Activated CD4-positive, alpha-beta T cell treated with anti-CD3 and anti-CD28 coated beads for 24 hours (primary cell): ENCODE measurements around the gene FAT1.

ENCODE experiments used
- DNase-seq, 2 donors: peaks; one replicate each; pipeline ENCODE4 v3.0.0-alpha.2; 2020; ENCODE audit warnings: low read depth in 2 of 2

The FAT1 gene

GRCh38 chr4:186755550-186756519, 32.2 kb upstream of the FAT1 start:
- no peak for DNase-seq

GRCh38 chr4:186754976-186755375, 31.3 kb upstream of the FAT1 start:
- no peak for DNase-seq

DNA sequence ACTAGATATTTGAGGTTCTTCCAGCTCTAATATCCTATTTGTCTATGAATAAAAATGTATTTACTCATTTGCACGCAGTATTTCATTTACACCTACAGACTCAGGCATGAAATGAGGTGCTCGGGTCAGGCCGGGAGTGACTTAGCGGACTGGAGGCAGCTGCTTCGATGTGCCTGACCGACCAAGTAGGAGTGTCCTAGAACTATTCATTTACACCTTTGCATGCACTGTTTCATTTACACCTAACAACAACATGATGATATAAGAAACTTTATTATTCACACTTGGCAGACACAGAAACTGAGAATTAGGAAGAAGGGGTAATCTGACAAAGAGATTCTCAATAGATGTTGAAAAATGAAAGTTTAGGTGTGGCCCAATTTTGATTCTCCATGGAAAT, 28.7 kb upstream of the FAT1 start:
- no peak for DNase-seq

- no peak for DNase-seq
Observed at GRCh38 chr4:186749611-186750281, 26.1 kb upstream of the FAT1 start.

DNA sequence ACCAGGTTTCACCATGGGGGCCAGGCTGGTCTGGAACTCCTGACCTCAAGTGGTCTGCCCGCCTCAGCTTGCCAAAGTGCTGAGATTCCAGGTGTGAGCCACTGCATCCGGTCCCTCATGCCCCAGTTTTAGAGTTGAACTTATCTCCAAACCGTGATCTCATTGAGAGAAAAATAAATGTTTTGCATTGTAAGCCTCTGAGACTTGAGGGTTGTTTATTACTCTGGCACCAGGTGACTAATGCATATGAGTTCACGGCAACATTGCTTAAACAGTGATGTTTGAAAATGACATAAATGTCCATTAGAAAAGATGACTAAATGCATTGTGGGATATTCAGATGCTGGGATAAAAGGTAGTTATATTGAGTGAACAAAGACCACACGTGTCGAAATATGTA, 22.9 kb upstream of the FAT1 start:
- no peak for DNase-seq

GRCh38 chr4:186743261-186743660, 19.6 kb upstream of the FAT1 start:
- DNase-seq = no peak

- DNase-seq = no peak
Observed at GRCh38 chr4:186740822-186741221, 17.2 kb upstream of the FAT1 start.

DNA sequence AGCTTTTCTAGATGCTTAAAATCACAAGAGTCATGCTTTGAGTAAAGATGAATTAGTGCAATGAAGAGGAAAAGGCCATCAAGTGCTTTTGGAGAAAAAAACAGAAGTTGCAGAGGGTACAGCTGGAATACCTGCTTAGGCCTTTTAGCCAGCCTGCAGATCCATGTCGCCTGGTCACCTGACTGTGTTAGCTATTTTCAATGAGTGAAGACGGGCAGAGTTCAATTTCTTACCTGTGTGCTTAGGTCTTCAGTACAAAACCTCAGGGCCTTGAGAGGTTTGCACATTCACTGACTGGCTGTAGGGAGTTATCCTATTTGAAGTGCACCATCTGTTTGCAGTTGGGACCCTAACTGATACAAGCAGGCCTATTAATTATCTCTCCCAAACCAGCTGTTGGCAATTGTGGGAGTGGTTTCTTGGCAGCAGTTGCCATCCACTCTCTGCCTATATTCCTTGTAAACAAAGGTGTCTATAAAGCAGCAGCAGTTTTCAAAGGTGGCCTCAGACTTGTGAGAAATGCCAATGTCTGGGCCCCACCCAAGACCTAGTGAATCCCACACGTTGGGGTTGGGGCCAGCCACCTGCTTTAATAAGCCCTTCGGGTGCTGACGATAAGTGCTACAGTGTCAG, 16.3 kb upstream of the FAT1 start:
- DNase-seq = no peak

DNA sequence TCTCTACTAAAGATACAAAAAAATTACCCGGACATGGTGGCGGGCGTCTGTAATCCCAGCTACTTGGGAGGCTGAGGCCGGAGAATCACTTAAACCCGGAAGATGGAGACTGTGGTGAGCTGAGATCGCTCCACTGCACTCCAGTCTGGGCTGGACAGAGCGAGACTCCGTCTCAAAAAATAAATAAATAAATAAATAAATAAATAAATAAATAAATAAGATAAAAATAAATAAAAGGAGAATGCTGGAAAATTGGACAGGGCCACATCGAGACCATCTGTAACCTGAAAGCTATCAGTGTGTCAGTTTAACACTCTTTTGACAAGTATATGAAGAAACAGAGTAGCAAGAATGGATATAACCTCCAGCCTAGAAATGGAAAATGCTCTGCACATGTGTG, 15.7 kb upstream of the FAT1 start:
- DNase-seq = no peak

GRCh38 chr4:186738421-186738820, 14.8 kb upstream of the FAT1 start:
- no peak for DNase-seq

DNA sequence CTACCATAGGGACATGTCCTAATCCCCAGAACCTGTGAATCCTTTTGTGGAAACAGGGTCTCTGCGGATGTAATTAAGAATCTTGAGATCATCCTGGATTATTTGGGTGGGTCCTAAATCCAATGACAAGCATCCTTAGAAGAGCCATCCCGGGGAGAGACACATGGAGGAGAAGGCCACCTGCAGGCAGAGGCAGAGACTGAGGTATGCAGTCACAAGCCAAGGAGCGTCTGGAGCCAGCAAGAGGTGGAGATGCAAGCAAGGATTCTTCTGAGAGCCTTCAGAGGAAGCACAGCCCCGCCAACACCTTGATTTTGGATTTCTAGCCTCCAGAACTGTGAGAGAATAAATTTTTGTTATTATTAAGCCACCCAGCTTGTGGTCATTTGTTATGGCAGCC, 13.8 kb upstream of the FAT1 start:
- DNase-seq = no peak

DNA sequence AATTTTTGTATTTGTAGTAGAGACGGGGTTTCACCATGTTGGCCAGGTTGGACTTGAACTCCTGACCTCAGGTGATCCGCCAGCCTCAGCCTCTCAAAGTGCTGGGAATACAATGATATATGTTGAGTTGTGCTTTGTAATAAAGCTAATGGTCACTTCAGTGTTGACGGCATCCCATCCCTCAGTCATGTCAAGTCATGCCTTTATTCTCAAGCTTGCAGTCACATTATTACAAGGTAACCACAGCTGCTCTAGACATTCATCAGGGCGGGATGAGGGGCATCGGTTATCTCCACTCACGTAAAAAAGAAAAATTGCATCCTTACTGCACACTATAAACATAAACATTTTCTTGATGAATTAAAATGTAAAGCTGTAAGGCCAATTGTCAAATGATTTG, 12.8 kb upstream of the FAT1 start:
- no peak for DNase-seq

DNA sequence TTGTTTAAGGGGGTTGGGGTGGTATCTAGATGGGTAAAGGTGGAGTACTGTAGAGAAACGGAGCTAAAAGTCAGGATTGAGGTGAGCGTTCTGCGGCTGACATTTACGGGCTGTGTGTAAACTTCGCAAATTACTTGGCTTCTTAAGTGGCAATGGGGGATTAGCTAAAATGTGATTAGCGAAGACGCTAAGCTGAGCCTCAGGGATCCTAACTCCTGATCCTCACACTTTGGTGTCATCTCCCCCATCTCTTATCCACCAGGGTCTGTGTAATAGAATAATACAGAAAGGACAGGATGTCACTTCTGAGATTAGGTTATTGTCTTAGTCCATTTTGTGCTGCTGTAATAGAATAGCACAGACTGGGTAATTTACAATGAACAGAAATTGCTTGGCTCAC, 10.6 kb upstream of the FAT1 start:
- DNase-seq = no peak

DNA sequence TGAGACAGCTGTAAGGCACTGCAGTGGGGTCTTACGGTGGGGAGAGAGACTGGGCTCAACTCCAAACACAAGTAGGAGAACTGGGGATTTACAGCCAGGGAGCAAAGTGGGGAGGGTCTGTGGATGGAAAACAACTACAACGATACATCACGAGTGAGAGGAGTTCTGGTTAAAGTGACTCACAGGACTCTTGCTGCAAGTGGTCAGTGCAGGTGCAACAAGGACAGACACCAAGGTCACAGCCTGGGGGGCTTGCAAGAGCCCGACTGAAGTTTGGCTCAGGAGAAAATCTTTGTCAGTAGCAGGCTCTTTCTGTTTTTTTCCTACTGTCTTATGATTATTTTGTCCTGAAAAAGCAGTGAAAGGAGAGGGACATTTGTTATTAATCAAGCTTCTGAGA, 10.1 kb upstream of the FAT1 start:
- no peak for DNase-seq

DNA sequence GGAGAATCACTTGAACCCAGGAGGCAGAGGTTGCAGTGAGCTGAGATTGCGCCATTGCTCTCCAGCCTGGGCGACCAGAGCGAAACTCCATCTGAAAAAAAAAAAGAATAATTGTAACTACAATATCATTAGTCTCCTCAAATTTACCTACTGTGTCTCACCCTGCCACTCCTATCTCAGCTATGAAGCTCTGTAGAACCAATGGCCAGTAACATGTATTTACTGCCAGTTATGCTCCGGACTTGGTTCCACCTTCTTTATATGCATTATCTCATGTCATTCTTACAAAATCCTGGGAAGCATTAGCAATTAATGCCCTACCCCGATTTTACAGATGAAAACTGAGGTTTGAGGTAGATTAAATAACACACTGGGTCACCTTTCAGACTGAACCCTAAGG, 7.0 kb upstream of the FAT1 start:
- DNase-seq = no peak

GRCh38 chr4:186729856-186730255, 6.2 kb upstream of the FAT1 start:
- DNase-seq = no peak

GRCh38 chr4:186728631-186729271, 5.1 kb upstream of the FAT1 start:
- no peak for DNase-seq

DNA sequence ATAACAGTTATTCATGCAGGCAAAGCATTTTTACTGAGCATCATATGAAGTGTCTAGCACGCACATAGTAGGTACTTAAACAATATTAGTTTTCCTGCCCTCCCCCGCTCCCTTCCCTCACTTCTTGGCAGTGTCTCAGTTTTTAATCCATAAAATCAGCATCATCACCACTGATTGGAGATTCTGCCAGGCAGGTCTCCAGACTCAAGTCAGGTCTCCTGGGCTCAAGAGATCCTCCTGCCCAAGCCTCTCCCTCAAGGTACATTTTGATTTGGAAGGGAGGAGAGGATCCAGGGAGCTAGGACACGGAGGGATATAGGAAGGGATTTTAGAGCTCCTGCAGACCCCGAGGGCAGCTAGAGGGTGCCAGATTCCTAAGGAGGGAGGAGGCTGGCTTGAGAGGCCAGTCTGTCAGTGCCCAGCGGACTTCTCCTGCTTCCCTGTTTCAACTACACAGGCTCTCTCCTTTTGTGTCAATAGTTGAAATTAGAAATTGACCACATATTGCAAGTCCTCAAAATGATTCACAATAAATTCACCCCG, 4.4 kb upstream of the FAT1 start:
- no peak for DNase-seq

DNA sequence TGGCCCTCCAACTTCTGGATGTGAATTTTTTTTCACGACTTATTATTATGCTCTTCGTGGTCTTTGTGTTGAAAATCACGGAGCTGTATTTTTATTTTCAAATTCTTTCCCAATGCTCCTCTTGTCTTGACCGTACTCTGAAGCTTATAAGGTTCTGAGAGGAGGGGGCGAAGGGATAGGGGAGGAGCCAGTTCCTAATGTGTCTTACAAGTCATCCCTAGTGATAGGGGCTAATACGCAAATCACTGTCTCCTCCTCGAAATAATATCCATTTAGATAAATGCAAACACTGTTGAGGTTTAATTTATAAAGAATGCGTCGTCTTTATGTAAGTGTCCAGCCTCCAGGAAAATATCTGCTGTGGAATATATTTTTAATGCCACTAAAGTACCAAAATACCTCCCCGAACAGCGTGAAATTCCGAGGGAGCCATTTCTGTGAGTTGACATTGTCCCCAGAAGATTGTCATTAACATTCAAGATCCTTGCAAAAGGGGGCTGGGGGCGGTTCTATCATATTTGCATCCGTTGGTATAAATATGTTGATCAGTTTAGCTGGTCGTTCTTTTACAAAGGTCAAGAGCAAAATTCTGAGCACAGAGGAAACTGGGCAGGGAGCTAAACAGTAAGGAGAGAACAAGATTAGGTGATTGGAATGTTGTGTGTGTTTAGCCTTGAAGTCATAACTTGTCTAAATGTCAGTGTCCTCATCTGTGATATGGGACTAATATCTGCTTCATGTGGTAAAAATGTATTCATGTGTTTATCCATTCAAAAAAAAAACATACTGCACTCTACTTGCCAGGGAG, 3.7 kb upstream of the FAT1 start:
- DNase-seq = no peak

GRCh38 chr4:186726426-186727168, 2.9 kb upstream of the FAT1 start:
- no peak for DNase-seq
